K562 (cell line): ENCODE measurements around the gene BCL2L15.

Source experiments
- CCAR2 ChIP-seq: fragments of 200-400 bp; formaldehyde crosslinking; IDR thresholded peaks from 2 replicates; pipeline ENCODE4 v1.6.1; 2017; ENCODE audit warnings: mild to moderate bottlenecking, low read depth, low read length
- JUN ChIP-seq, 2 experiments: sonication (generic) in 1 of 2; formaldehyde crosslinking in 1 of 2; IDR thresholded peaks; 2 replicates each; pipeline versions ENCODE4 v1.6.1 to v1.8.0; 2012 to 2022; ENCODE audit warnings: borderline replicate concordance in 2 of 2, mild to moderate bottlenecking in 2 of 2, improper control_type of control experiment in 1 of 2, low read depth in 1 of 2, low read length in 1 of 2, missing genetic modification reagents in 1 of 2
- KLF10 ChIP-seq: fragments of 250-450 bp; sonication (Bioruptor Pico); IDR thresholded peaks from 2 replicates; pipeline ENCODE4 v1.6.1; 2021; ENCODE audit warnings: matching md5 sums
- PCBP2 ChIP-seq: fragments of 200-400 bp; formaldehyde crosslinking; IDR thresholded peaks from 2 replicates; pipeline ENCODE4 v1.6.1; 2018; ENCODE audit warnings: low read length, low read depth, mild to moderate bottlenecking, moderate library complexity; ENCODE audit not compliant: poor library complexity, severe bottlenecking
- PHB2 ChIP-seq: fragments of 450-650 bp; IDR thresholded peaks from 2 replicates; pipeline ENCODE4 v1.6.1; 2017; ENCODE audit warnings: low read depth
- ZNF165 ChIP-seq: fragments of 250-450 bp; sonication (Bioruptor Pico); IDR thresholded peaks from 2 replicates; pipeline ENCODE4 v1.4.0; 2020; ENCODE audit warnings: borderline replicate concordance
- TF ChIP-seq, protein P1 (sequence below), 3 experiments: IDR thresholded peaks in 2 of 3; conservative IDR thresholded peaks in 1 of 3; 2 replicates each; pipeline ENCODE4 v1.5.1; 2011 to 2012; ENCODE audit warnings: low read length in 3 of 3, mild to moderate bottlenecking in 3 of 3, control low read depth in 2 of 3, improper control_type of control experiment in 1 of 3, inconsistent platforms in 1 of 3, low read depth in 1 of 3, mixed read lengths in 1 of 3, moderate library complexity in 1 of 3; ENCODE audit not compliant: insufficient read depth in 2 of 3
- TF ChIP-seq, protein P2 (sequence below): fragments of 250-450 bp; sonication (Bioruptor Pico); IDR thresholded peaks from 2 replicates; pipeline ENCODE4 v1.8.0; 2021; ENCODE audit warnings: moderate library complexity, mild to moderate bottlenecking, inconsistent platforms

DNA sequence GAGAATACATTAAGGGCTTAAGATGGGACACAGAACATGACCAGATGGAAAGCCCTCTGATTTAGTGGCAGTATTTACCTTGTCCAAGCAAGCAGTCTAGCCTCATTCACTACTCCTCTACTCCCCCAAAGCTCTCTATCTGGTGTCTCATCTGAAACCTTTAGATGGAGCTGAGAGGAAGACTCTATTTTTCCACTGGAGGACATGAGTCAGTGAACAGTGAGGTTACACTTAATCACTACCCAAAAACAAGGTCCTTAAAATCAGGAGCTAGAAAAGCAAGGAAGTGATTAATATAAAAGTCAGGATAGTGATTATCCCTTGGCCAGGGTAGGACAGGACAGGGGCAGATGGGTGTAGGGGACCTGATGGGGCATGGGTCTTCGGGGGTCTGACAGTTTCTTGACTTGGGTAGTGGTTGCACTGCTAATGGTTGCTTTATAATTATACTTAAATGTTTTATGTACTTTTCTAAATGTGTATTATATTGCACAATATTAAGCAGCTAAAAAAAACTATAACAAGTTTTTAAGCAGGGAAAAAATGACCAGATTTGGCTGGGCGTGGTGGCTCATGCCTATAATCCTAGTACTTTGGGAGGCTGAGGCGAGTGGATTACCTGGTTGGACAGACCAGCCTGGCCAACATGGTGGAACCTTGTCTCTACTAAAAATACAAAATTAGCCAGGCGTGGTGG is 18.8 kb downstream of the BCL2L15 start:
- TF ChIP-seq, protein P1, sequence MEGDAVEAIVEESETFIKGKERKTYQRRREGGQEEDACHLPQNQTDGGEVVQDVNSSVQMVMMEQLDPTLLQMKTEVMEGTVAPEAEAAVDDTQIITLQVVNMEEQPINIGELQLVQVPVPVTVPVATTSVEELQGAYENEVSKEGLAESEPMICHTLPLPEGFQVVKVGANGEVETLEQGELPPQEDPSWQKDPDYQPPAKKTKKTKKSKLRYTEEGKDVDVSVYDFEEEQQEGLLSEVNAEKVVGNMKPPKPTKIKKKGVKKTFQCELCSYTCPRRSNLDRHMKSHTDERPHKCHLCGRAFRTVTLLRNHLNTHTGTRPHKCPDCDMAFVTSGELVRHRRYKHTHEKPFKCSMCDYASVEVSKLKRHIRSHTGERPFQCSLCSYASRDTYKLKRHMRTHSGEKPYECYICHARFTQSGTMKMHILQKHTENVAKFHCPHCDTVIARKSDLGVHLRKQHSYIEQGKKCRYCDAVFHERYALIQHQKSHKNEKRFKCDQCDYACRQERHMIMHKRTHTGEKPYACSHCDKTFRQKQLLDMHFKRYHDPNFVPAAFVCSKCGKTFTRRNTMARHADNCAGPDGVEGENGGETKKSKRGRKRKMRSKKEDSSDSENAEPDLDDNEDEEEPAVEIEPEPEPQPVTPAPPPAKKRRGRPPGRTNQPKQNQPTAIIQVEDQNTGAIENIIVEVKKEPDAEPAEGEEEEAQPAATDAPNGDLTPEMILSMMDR (IDR thresholded peaks at IDR 0.05 in 2 of 3, conservative IDR thresholded peaks at IDR 0.05 in 1 of 3; ENCODE audit: insufficient read depth in 2 of 3, low read depth in 1 of 3, low read length in 3 of 3) = no peak
- TF ChIP-seq PHB2 (no peak), JUN (IDR thresholded peaks at IDR 0.05; ENCODE audit: borderline replicate concordance, low read depth, low read length) (no peak), JUN (CRISPR knock-in tag; IDR thresholded peaks at IDR 0.05; ENCODE audit: borderline replicate concordance) (no peak), KLF10 (CRISPR knock-in tag) (no peak), ZNF165 (CRISPR knock-in tag) (no peak), CCAR2 (no peak), PCBP2 (no peak)
- TF ChIP-seq, protein P2, sequence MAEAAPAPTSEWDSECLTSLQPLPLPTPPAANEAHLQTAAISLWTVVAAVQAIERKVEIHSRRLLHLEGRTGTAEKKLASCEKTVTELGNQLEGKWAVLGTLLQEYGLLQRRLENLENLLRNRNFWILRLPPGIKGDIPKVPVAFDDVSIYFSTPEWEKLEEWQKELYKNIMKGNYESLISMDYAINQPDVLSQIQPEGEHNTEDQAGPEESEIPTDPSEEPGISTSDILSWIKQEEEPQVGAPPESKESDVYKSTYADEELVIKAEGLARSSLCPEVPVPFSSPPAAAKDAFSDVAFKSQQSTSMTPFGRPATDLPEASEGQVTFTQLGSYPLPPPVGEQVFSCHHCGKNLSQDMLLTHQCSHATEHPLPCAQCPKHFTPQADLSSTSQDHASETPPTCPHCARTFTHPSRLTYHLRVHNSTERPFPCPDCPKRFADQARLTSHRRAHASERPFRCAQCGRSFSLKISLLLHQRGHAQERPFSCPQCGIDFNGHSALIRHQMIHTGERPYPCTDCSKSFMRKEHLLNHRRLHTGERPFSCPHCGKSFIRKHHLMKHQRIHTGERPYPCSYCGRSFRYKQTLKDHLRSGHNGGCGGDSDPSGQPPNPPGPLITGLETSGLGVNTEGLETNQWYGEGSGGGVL (CRISPR knock-in tag) = no peak
